Stimulated activated naive CD4-positive, alpha-beta T cell treated with Interleukin-2 at 50 U/mL for 16 hours (primary cell): ENCODE data around the gene CSK.

Experiments
- DNase-seq: peaks from one replicate; lab custom pipeline; 2025; lab: John Stamatoyannopoulos, UW

CSK gene

DNA sequence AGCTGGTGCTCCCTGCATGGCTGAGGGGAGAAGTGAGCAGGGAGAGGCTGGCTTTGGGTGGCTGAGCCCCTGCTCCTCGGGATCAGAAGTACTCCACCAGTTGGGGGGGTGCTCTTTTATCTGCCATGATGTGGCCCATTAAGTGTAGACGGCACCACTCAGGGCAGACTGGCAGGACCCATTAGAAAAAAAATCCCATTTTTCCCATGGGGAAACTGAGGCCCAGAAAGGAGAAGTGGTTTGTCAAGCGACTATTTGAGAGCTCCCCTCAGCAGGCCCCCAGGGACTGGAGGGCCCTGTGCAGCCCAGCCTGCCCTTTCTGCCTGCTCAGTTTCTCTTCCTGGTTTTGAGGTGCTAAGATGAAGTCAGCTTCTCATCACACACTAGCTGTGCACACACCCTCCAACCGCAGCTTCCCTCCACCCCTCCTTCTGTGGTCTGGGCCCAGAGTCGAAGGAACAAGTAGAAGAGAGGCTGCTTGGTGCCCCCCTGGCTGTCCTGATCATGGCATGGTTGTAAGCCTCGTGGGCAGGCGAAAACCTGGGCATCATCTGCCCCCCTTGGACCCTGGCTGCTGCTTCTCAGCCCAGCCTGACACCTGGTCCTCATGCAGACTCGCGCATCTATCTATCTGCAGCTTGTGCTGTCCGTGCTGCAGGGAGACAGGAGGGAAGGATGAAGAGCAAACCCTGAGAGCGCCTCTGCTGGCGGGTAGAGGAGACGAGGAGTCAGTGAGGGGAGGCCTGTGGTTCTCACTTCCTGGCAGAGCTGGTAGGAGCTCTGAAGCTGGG, 5.6 kb downstream of the CSK start:
- DNase-seq, result peak; percentile 94

DNA sequence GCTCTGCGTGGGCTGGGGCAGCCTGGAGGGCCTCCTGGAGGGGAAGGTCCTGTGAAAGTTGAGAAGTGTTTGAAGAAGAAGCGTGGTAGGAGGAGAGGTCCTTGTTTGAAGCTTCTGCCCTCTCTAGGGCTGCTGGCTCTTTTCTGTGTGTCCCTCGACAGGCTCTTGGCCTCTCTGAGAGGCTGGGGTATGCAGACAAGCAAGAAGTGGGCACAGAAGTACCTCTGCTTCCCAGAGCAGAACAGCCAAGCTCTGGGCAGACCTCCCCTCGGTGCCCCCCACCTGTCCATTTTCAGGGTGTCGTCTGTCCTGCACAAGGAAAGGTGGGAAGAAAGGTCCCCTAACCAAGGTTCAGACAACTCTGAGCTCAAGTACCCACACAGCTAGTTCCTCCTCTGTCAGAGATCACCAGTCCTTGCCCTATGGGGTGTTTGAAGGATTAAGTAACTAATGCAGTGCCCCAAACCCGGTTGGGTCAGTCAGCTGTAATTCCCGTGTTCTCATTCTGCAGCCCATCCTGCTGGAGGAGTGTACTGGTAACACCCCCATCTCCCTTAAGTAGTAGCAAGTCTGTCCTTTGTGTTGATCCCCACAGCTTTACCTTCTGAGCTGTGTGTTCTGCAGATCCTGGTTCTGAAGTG, 6.3 kb downstream of the CSK start:
- DNase-seq, result no peak

DNA sequence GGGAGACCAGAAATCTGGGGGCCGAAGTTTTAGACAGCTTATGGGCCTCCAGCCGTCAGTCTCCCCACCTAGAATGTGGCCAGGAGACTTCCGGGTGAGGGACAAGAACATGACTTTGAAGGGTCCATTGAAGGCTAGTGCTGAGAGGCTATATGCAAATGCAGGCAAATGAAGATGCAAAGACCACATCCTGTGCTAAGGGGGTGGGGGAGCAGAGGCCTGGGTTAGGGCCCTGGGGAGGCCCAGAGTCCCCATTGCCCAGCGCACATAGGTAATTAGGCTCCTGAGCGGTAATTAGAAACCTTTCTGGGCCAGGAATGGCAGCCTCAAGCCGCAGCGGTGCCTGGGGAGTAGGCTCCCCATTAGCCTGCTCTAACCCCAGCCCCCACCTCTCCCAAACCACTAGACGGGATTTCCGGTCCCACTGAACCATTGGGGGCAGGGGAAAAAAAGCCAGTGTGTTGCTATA, 6.8 kb downstream of the CSK start:
- peak; percentile 37 for DNase-seq

DNA sequence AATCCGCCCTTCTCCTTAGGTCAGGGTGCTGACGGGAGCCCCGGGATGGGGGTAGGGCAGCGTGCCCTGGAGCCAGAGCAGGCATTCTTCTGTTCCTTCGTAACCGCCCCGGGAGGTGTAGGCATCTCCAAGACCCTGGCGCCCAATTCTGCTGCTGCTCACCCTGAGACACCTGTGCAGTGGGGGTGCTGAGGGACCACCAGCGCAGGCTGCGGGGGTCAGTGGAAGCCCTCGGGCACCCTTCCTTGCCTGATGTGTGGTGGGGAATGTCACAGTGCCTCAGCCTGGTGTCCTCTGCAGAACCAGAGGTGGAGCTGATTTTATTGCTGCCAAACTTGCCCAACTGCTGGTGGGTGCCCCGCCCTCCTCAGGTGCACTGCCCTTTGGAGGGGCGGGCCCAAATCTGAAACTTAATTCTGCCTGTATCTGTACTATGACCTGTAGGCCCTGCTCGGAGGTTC, 7.3 kb downstream of the CSK start:
- no peak for DNase-seq

DNA sequence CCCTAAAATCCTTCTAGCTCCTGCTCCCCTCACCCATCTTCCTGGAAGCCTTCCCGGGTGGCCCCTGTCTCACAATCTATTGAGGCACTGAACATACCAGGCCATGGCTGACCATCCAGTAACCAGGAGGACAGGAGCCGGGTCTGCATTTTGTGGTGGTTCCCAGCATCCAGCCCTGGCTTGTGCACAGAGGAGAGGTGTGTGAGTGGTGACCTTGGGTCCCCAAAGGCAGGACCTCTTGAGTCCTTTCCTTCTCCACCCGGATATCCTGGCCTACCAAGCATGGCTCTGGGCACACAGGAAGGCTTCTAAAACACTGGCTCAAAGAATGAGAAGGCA, 7.8 kb downstream of the CSK start:
- DNase-seq, result no peak

DNA sequence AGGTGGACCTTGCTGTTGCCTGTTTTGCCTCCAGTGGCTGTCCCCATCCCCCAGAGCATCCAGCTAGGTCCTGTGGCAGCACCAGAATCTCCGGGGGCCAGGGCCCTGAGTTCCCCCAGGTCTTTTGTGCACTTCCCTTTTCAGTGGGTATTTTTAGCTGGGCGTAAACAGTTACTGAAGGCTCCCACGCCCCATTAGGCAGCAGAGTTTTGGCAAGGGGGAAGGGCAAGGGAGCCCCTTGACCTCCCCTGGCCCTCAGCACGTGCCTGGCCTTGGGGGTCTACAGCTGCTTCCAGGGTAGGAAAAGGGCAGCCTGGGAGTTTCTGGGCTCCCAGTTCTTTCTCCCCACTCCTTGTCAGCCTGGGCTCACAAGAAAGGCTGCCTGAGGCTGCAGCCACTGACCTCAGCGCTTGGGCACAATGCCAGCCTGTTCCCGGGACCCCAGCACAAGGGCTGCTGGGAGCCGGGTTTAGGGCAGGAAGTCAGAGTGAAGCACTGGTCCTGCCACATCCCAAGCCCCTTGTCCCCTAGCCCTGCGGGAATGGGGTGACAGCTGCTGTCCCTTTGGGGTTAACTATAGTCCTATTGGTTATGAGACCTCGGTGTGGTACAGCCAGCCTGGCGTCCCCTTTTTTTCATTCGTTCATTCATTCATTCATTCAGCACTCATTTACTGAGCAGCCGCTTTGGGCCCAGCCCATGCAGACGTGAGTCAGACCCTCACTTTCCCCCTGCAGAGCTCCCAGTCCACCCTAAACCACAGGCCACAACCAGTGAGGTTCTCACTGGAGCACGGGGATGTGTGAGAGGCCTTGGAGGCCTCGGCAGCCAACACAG, 8.4 kb downstream of the CSK start:
- peak; percentile 39 for DNase-seq

DNA sequence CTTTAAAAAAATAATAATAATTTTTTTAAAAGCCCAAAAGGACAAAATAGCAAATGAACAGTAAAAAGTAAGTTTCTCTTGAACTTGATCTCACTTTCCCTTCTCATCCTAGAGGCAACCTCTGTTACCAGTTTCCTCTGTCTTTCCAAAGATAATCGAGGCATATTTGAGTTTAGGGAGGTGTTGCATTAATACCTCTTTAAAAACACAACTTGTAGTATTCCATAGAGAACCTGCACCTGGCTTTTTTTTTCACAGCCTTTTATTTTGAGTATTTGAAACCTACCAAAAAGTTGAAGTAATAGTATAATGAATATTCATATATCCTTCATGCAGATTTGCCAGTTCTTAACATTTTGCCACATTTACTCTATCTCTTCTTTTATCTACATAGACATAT, 9.1 kb downstream of the CSK start:
- DNase-seq, result no peak

DNA sequence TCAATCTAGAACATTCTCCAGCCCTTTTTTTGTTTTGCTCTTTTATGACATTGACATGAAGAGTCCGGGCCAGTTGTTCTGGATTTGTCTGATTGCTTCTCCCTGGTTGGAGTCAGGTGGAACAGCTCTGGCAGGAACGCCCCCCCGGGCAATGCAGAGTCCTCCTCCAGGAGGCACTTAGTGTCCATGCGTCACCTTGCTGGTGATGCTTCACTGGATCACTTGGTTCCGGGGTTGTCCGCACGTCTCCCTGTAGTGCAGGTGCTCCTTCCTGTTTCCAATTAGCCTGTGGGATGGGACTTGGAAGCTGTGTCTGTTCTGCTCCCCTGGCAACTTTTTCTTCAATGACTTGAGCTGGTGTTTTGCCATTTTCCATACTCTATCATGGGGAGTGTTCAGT, 9.8 kb downstream of the CSK start:
- DNase-seq, result no peak

DNA sequence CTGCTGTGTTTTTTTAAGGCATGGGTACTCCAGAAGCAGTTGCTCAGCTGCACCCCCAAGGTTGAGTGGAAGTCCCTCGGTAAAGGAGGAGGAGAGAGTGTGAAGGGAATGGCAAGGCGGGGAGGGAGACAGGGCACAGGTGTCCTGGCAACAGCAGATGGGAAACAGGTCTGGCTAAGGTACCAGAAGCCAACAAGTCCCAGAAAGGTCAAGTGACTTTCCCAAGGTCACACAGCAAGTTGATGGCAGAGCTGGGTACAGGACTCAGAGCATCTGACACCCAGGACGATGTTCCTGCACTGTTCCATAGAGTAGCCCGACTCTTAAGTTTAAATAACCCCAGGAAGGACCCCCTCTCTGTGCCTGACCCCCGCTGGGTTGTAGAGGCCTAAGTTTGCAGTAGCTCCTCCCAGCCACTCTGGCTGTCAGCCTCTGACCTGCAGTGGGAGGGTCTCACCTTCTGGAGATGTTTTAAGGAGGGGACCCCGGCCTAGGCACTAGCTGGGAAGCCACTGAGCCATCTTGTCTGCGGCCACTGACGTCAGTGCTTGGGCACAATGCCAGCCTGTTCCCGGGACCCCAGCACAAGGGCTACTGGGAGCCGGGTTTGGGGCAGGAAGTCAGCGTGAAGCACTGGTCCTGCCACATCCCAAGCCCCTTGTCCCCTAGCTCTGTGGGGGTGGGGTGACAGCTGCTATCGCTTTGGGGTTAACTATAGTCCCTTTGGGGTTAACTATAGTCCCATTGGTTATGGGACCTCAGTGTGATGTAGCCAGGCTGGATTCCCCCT, 10.5 kb downstream of the CSK start:
- DNase-seq, result no peak

DNA sequence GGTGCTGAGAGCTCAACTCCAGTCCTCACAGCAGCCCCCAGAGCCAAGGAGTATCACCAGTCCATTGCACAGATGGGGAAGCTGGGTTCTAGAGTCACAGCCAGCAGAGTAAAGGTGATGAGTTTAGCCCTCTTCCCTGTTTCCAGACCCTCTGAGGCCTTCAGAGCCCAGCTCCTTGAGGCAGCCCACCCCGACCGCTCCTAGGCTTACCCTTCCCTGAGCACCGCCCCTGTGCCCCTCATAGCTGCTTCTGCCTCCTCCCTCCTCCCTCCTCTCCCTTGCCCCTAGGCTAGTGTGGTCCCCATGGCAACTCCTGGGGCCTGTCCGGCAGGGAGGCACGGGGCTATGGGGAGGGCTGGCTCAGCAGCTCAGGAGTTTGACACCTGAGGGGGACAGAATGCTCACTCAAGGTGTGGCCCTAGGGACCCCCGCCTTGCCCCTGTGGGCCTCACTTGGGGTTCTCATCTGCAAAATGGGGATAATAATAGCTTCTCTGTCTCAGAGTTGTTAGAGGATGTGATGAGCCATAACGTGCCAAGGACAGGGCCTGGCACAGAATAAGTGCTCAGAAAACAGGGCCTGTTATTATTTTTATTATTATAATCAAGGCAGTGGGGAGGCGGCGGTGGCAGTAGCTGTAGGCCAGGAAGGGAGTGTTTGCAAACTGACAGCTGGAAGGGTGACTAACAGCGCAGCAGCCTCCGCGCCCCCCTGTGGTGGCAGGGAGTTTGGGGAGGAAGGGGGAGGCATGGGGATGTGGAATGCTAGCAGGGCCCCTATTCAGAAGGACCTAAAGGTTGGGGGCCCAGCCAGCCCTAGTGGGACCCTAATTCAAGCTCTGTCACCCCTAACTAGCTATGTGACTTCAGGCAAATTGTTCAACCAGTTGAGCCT, 11.5 kb downstream of the CSK start:
- DNase-seq, result peak; percentile 64

DNA sequence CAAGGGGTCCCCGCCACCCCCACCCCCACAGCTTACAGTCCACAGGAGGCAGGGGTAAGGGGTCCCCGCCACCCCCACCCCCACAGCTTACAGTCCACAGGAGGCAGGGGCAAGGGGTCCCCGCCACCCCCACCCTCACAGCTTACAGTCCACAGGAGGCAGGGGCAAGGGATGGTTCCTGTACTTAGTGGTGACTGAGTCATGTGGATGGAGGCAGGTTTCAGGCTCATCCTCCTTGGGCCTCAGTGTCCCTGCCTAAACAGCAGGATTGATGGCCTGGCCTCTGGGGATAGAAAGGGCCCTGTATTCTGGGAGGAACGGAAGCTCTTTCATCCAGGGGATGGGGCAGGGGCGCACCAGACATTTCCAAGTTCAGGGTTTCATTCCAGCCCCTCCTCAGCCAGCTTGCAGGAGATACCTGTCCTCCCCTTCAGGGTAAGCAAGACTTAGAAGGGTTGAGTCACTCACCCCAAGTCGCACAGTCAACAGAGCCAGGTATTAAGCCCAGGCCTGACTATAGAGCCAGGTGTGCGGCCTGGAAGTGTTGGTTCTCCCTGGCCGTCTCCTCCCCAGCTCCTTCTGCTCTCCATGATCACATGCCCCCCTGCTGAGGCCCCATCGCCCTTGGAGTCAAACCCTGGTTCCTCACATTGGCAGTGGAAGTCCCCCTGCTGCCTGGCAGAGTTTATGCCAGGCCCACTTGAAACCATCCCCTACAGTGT, 12.5 kb downstream of the CSK start:
- no peak for DNase-seq

DNA sequence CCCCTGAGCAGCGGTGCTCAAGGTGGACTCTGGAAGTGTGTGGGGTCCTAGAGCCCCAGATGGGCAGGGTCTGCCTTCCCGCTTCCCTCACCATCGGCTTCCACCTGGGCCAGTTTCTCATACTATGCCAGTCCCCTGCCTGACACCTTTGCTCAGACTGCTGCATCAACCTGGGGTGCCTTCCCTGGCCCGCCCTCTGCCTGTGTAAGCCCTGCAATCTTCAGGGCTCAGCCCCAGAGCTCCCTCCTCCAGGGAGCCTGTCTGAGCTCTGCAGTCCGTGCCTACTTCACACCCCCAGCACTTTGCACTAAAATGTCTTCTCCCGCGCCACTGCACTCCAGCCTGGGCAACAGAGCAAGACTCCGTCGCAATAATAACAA, 13.1 kb downstream of the CSK start:
- no peak for DNase-seq

DNA sequence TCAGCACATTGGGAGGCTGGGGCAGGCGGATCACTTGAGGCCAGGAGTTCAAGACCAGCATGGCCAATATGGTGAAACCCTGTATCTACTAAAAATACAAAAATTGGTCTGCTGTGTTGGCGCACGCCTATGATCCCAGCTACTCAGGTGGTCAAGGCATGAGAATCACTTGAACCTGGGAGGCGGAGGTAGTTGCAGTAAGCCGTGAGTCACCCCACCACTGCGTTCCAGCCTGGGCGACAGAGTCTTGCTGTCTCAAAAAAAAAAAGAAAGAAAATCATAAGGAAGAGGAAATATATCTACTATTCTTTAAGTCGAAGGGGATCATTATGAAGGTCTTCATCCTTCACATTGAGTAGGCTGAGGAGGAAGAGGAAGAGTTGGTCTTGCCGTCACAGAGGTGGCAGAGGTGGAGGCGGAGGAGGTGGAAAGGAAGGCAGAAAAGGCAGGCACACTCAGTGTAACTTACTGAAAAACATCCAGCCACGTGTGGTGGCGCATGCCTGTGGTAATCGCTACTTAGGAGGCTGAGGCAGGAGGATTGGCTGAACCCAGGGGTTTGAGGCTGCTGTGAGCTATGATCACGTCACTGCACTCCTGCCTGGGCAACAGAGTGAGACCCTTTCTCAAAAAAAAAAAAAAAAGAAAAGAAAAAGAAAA, 14.2 kb downstream of the CSK start:
- DNase-seq, result peak; percentile 28

DNA sequence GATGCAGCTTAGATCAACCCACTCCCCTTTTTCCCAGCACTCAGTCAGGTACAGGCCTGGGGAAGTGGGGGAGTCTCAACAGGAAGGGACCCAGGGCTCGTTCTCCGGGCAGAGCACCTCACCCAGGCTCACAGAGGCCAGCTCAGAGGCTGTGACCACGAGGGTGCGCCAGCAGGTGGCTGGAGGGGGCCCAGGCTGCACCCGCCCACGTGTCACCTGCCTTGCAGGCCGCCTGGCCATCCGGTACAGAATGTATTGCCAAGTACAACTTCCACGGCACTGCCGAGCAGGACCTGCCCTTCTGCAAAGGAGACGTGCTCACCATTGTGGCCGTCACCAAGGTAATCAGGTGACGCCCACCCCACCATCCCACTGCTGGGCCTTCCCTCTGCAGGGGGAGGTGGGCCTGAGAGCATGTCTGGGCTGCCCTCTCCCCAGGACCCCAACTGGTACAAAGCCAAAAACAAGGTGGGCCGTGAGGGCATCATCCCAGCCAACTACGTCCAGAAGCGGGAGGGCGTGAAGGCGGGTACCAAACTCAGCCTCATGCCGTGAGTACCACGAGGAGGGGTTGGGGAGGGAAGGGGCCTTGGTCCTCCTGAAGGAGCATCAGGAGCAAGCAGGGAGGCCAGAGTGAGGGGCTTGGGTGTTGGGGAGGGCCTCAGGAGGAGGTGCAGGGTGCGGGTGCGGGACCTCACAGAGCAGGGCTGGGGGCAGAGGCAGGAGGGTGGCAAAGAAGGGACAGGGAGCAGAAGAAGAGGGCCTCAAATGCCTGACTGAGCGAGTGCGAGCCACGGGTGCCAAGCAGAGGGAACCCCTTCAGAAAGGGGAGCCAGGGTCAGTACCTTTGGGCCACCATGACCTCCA, 16.7 kb downstream of the CSK start:
- DNase-seq, result no peak

DNA sequence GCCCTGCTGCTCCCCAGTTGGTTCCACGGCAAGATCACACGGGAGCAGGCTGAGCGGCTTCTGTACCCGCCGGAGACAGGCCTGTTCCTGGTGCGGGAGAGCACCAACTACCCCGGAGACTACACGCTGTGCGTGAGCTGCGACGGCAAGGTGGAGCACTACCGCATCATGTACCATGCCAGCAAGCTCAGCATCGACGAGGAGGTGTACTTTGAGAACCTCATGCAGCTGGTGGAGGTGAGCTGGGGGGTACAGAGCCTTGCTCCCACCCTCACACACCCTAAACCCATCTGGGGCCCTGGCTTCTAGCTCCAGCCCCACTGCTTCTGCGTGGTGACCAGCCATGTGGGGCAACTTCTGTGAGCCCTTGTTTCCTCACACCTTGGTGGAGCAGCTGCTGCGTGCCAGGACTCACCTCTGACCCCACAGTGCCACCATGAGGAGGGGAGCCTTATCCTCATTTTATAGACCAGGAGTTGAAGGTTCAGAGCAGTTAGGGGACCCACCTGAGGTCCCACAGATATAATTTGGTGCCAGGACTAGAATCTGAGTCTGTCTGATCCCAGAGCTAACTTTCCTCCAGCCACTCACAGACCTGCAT, 17.5 kb downstream of the CSK start:
- no peak for DNase-seq

DNA sequence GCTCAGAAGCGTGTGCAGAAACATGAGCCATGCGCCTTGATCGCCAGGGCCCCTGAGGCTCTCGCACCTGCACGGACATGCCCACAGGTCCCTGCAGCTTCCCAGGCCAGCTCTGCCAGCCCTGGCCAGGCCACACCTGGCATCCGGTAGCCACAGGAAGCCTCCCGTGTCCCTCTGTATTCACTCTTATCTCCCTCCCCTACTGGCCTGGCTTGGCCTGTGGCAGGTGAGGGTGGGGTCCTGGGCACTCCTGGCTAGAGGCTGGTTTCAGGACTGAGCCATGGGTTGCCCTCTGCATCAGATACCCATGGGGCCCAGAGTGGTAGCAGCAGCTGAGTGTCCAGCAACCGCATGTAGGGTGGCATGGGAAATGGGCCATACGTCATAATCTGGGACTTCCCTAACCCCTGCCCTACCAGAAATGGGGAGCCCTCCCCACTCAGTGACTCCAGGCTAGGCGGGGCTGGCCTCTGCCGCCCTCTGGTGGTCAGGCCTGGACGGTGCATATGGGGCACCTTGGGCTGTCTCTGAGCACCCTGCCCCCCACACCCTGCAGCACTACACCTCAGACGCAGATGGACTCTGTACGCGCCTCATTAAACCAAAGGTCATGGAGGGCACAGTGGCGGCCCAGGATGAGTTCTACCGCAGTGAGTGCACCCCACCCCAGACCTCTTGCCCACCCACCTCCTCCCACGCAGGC, 18.1 kb downstream of the CSK start:
- DNase-seq, result peak; percentile 75

DNA sequence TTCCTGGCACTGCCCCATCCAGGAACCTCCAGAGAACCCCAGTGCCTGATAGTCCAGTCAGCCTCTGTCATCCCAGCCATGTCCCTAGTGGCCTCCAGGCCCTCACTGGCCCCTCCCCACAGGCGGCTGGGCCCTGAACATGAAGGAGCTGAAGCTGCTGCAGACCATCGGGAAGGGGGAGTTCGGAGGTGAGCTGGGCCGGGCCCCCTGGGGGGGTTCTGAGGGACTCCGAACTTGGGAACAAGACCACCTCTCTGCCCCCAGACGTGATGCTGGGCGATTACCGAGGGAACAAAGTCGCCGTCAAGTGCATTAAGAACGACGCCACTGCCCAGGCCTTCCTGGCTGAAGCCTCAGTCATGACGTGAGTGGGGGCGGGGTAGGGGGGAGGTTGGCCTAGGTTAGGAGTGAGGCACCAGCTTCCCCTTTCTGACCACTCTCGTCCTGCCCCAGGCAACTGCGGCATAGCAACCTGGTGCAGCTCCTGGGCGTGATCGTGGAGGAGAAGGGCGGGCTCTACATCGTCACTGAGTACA, 18.7 kb downstream of the CSK start:
- DNase-seq, result no peak
